Neural progenitor cell (in vitro differentiated cells): ENCODE measurements around the gene CALHM2. TPM values are rescaled to one million over a fixed set of nuclear protein-coding genes. Genes with fewer than 3 reads are reported as not detected.

ENCODE experiments used
- DNase-seq: peaks from one replicate; pipeline ENCODE4 v3.0.0-alpha.2; 2016; ENCODE audit warnings: low spot score
- H2AFZ ChIP-seq: fragments of 200-600 bp; sonication (generic); replicated peaks from 2 replicates; pipeline ENCODE4 v1.6.1; 2016; ENCODE audit warnings: antibody characterized with exemption
- H3F3A ChIP-seq: fragments of 200-600 bp; sonication (generic); 2 replicates; pipeline ENCODE4 v1.6.1; 2016; ENCODE audit warnings: antibody characterized with exemption, low read depth
- H3K27ac ChIP-seq: fragments of 200-600 bp; sonication (generic); 2 replicates; pipeline ENCODE4 v1.5.1; 2016; ENCODE audit warnings: mild to moderate bottlenecking
- H3K27me3 ChIP-seq: fragments of 200-600 bp; sonication (generic); 2 replicates; pipeline ENCODE4 v1.6.1; 2016; ENCODE audit warnings: mild to moderate bottlenecking, moderate library complexity
- H3K36me3 ChIP-seq: fragments of 200-600 bp; sonication (generic); 2 replicates; pipeline ENCODE4 v1.5.1; 2016
- H3K4me1 ChIP-seq: fragments of 200-600 bp; sonication (generic); 2 replicates; pipeline ENCODE4 v1.6.1; 2016; ENCODE audit warnings: mixed run types
- H3K4me2 ChIP-seq: fragments of 200-600 bp; sonication (generic); 2 replicates; pipeline ENCODE4 v1.6.1; 2016
- H3K4me3 ChIP-seq: fragments of 200-600 bp; sonication (generic); 2 replicates; pipeline ENCODE4 v1.5.1; 2016
- H3K79me2 ChIP-seq: fragments of 200-600 bp; sonication (generic); 2 replicates; pipeline ENCODE4 v1.6.1; 2016; ENCODE audit warnings: low read depth
- H3K9ac ChIP-seq: fragments of 200-600 bp; sonication (generic); 2 replicates; pipeline ENCODE4 v1.6.1; 2016
- H3K9me3 ChIP-seq: fragments of 200-600 bp; sonication (generic); 2 replicates; pipeline ENCODE4 v1.5.1; 2016; ENCODE audit warnings: low read depth
- H4K20me1 ChIP-seq: fragments of 200-600 bp; sonication (generic); 2 replicates; pipeline ENCODE4 v1.6.1; 2016; ENCODE audit warnings: low read depth
- H3K27ac Mint-ChIP-seq: 3 replicates; pipeline ENCODE4 v1.8.0; 2021; ENCODE audit warnings: mixed read lengths
- H3K27me3 Mint-ChIP-seq: 2 replicates; pipeline ENCODE4 v1.8.0; 2022; ENCODE audit warnings: low read depth, mild to moderate bottlenecking, inconsistent platforms, moderate library complexity, mixed read lengths; ENCODE audit not compliant: insufficient read depth
- H3K36me3 Mint-ChIP-seq: 3 replicates; pipeline ENCODE4 v1.8.0; 2021; ENCODE audit warnings: mixed read lengths
- H3K4me1 Mint-ChIP-seq: 3 replicates; pipeline ENCODE4 v1.8.0; 2021; ENCODE audit warnings: mixed read lengths
- H3K4me3 Mint-ChIP-seq: 3 replicates; pipeline ENCODE4 v1.8.0; 2021; ENCODE audit warnings: mild to moderate bottlenecking, moderate library complexity, mixed read lengths
- H3K9me3 Mint-ChIP-seq: 3 replicates; pipeline ENCODE4 v1.8.0; 2020; ENCODE audit warnings: mixed read lengths
- EZH2 ChIP-seq: fragments of 200-600 bp; sonication (generic); IDR thresholded peaks from 2 replicates; pipeline ENCODE4 v1.6.1; 2017; ENCODE audit warnings: antibody characterized with exemption, mild to moderate bottlenecking, moderate library complexity
- EZH2phosphoT487 ChIP-seq: fragments of 200-600 bp; sonication (generic); IDR thresholded peaks from 2 replicates; pipeline ENCODE4 v1.6.1; 2017; ENCODE audit warnings: antibody characterized with exemption
- total RNA-seq: library from RNA; depleted of rRNA; stranded (reverse); fragments of >200 nt; gene quantifications from 2 replicates; pipeline ENCODE4 v1.2.3, GENCODE V29; 2015; ENCODE audit warnings: low replicate concordance
- TF ChIP-seq, protein P1 (sequence below): fragments of 200-600 bp; sonication (generic); IDR thresholded peaks from 2 replicates; pipeline ENCODE4 v1.5.1; 2017; ENCODE audit warnings: antibody characterized with exemption, mild to moderate bottlenecking

Gene CALHM2
- total RNA-seq, 1 donor from 2014 or later = not detected

DNA sequence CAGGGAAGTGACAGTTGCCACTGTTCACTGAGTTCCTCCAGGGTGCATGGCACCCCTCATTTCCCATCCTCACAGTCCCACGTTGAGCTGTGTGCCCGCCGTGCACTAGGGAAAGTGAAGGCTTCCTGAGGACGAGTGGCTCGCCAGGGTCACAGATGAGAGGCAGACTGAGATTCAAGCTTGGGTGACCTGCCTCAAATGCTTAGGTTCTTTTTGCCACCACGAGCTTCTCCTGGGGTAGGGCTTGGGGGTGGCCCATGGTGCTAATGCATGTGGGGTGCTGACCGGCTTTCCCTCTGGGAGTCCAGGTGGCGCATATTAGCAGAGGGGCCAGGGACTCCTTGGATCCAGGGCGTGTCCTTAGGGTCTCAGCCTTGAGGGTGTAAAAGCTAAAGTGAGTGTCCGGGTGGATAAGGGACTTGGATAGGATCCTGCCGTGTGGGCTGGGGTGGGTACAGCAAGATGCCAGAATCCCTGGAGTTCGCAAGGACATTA lies 1.9 kb downstream of the CALHM2 start:
- Histone ChIP-seq H3K4me2 (no peak overlapping the region), H4K20me1 (no peaks in the 10 kb centered on the region), H3K27me3 (no peaks in the 10 kb centered on the region), H3K9me3 (no peaks in the 10 kb centered on the region), H3K27ac (no peak overlapping the region), H3K4me3 (no peak overlapping the region), H2AFZ (no peak overlapping the region), H3K9ac (no peak overlapping the region), H3K79me2 (no peaks in the 10 kb centered on the region), H3K36me3 (no peaks in the 10 kb centered on the region), H3F3A (no peaks in the 10 kb centered on the region), H3K4me1 (peaks cover 3% of the 10 kb centered on the region)
- Mint-ChIP-seq H3K27me3 (peaks cover 12% of the 10 kb centered on the region), H3K4me1 (no peaks in the 10 kb centered on the region), H3K27ac (peak overlapping the region; percentile 84), H3K9me3 (no peaks in the 10 kb centered on the region), H3K4me3 (no peak overlapping the region), H3K36me3 (peaks cover 9% of the 10 kb centered on the region)
- DNase-seq = no peak
- TF ChIP-seq EZH2 = no peak
- no peak for TF ChIP-seq EZH2phosphoT487
- TF ChIP-seq, protein P1, sequence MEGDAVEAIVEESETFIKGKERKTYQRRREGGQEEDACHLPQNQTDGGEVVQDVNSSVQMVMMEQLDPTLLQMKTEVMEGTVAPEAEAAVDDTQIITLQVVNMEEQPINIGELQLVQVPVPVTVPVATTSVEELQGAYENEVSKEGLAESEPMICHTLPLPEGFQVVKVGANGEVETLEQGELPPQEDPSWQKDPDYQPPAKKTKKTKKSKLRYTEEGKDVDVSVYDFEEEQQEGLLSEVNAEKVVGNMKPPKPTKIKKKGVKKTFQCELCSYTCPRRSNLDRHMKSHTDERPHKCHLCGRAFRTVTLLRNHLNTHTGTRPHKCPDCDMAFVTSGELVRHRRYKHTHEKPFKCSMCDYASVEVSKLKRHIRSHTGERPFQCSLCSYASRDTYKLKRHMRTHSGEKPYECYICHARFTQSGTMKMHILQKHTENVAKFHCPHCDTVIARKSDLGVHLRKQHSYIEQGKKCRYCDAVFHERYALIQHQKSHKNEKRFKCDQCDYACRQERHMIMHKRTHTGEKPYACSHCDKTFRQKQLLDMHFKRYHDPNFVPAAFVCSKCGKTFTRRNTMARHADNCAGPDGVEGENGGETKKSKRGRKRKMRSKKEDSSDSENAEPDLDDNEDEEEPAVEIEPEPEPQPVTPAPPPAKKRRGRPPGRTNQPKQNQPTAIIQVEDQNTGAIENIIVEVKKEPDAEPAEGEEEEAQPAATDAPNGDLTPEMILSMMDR = no peak

DNA sequence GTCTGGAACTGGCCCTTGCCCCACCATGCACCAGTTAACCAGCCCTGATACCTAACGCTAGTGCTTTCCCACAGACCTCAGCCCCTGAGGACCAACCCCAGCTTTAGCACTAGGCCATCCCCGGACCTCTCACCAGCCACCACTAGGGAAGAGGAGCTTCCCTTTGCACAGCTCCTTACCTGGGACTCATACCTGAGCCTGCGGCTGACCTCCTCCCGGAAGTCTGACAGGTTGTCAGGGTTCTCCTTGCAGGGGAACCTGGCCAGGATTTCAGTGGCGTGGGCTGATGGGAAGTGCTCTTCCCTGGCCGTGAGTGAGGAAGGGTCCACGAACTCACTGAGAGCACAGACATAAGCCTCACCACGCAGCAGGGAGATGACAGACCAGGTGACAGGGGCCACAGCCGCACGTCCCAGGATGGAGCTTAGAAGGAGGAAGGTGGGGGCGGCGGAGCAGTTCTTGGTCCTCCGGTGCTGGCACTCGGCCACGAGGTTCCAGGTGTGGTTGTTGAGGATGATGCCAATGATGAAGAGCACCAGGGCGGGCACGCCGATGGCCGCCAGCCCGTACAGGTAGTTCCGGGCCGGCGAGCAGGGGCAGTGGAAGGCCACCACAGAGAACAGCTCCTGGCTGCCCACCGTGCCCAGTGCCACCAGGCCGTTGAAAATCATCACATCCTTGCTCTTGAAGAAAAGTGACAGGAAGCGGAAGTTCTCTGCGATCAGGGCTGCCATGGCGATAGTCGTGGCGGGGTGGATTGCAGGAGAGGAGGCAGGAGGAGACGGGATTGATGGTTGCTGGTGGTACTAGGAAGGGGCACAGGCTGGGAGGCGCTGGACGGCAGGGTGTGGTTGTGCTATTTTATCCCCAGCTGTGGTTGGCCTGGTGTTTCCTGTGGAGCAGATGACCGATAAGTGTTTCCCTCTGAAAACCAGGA lies 2.7 kb downstream of the CALHM2 start:
- peak overlapping the region; percentile 84 for H3K27ac Mint-ChIP-seq
- no peaks in the 10 kb centered on the region for H3K4me1 Mint-ChIP-seq
- peaks cover 13% of the 10 kb centered on the region for H3K36me3 Mint-ChIP-seq
- Histone ChIP-seq H3K4me1 (peaks cover 3% of the 10 kb centered on the region), H3K9ac (no peak overlapping the region), H3K4me3 (no peak overlapping the region), H3K36me3 (no peaks in the 10 kb centered on the region), H3F3A (no peaks in the 10 kb centered on the region), H3K27me3 (no peaks in the 10 kb centered on the region), H3K9me3 (no peaks in the 10 kb centered on the region), H2AFZ (no peak overlapping the region), H3K4me2 (no peak overlapping the region), H3K79me2 (no peaks in the 10 kb centered on the region), H3K27ac (no peak overlapping the region), H4K20me1 (no peaks in the 10 kb centered on the region)
- no peak for DNase-seq
- TF ChIP-seq, protein P1 = no peak
- TF ChIP-seq EZH2 (no peak), EZH2phosphoT487 (no peak)
- H3K9me3 Mint-ChIP-seq = no peaks in the 10 kb centered on the region
- peak overlapping the region; percentile 36 for H3K4me3 Mint-ChIP-seq
- peaks cover 12% of the 10 kb centered on the region for H3K27me3 Mint-ChIP-seq

DNA sequence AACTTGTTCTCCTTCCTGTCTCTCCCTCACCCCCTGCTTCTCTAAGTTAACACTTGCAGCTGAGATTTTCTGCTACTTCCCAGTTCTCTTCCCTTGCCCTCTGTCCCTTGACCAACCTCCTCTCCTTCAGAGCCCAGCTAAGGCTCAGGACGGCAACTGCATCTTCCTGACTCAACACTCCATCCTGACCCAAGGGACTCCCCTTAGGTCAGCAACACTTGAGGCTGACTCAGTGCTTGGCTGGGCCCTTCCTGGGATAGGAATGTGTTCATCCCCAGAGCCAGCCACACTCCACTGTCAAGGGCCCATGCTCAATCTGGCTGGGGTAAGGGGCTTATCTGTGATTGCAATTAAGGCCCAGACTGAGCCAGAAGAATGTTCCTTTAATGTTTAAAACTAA lies 3.4 kb downstream of the CALHM2 start:
- Mint-ChIP-seq H3K27ac (peak overlapping the region; percentile 12), H3K9me3 (no peaks in the 10 kb centered on the region), H3K36me3 (peaks cover 17% of the 10 kb centered on the region), H3K27me3 (peaks cover 12% of the 10 kb centered on the region), H3K4me1 (no peaks in the 10 kb centered on the region), H3K4me3 (no peak overlapping the region)
- Histone ChIP-seq H3K4me1 (peaks cover 3% of the 10 kb centered on the region), H3K27ac (no peak overlapping the region), H3K27me3 (no peaks in the 10 kb centered on the region), H3F3A (no peaks in the 10 kb centered on the region), H3K4me3 (no peak overlapping the region), H2AFZ (no peak overlapping the region), H3K9ac (no peak overlapping the region), H3K36me3 (no peaks in the 10 kb centered on the region), H3K79me2 (no peaks in the 10 kb centered on the region), H3K9me3 (no peaks in the 10 kb centered on the region), H3K4me2 (no peak overlapping the region), H4K20me1 (no peaks in the 10 kb centered on the region)
- DNase-seq = no peak
- TF ChIP-seq EZH2 (no peak), EZH2phosphoT487 (no peak)
- TF ChIP-seq, protein P1 = no peak
